NT2/D1 (cell line): ENCODE data around the gene CORO2A.

ENCODE experiments used
- SUZ12 ChIP-seq: IDR thresholded peaks from 2 replicates; pipeline ENCODE4 v1.6.1; 2011; ENCODE audit not compliant: insufficient read length, insufficient read depth; ENCODE audit errors: extremely low read depth
- YY1 ChIP-seq: IDR thresholded peaks from 2 replicates; pipeline ENCODE4 v1.6.1; 2011; ENCODE audit not compliant: insufficient read length, insufficient read depth
- ZNF274 ChIP-seq: IDR thresholded peaks from 2 replicates; pipeline ENCODE4 v1.6.1; 2011; ENCODE audit warnings: mild to moderate bottlenecking, low read depth, low read length

- TF ChIP-seq ZNF274, result no peak
- no peak for TF ChIP-seq YY1
- TF ChIP-seq SUZ12, result no peak
Measured at GRCh38 chr9:98101416-98101815, 91.0 kb downstream of the CORO2A start.
